ENCODE measurements around the gene CACNA1E.

CACNA1E gene

GRCh38 chr1:181483285-181484195, at the start of gene CACNA1E:
TSS of gene CACNA1E (plus strand) at chr1:181483517. CDS start at chr1:181483745, 228 bp downstream.
- DNase-seq (ENCODE audit: low read depth in 1 of 2, low spot score in 1 of 2), result no peak

GRCh38 chr1:181433931-181434330, 49.4 kb upstream of the CACNA1E start:
- no peak for DNase-seq (ENCODE audit: low read depth in 1 of 2, low spot score in 1 of 2)

- DNase-seq (ENCODE audit: low read depth in 1 of 2, low spot score in 1 of 2), result no peak
Observed at GRCh38 chr1:181438013-181438412, 45.3 kb upstream of the CACNA1E start.

GRCh38 chr1:181440510-181440909, 42.8 kb upstream of the CACNA1E start:
- no peak for DNase-seq (ENCODE audit: low read depth in 1 of 2, low spot score in 1 of 2)

- DNase-seq (ENCODE audit: low read depth in 1 of 2, low spot score in 1 of 2), result no peak
Observed at GRCh38 chr1:181442181-181442525, 41.2 kb upstream of the CACNA1E start.

GRCh38 chr1:181443231-181443853, 40.0 kb upstream of the CACNA1E start:
- no peak for DNase-seq (ENCODE audit: low read depth in 1 of 2, low spot score in 1 of 2)

GRCh38 chr1:181445436-181445835, 37.9 kb upstream of the CACNA1E start:
- no peak for DNase-seq (ENCODE audit: low read depth in 1 of 2, low spot score in 1 of 2)

GRCh38 chr1:181448461-181448860, 34.9 kb upstream of the CACNA1E start:
- no peak for DNase-seq (ENCODE audit: low read depth in 1 of 2, low spot score in 1 of 2)

- DNase-seq (ENCODE audit: low read depth in 1 of 2, low spot score in 1 of 2), result no peak
Observed at GRCh38 chr1:181451661-181452230, 31.6 kb upstream of the CACNA1E start.

- DNase-seq (ENCODE audit: low read depth in 1 of 2, low spot score in 1 of 2), result no peak
Observed at GRCh38 chr1:181452746-181453145, 30.6 kb upstream of the CACNA1E start.

GRCh38 chr1:181453541-181454201, 29.6 kb upstream of the CACNA1E start:
- no peak for DNase-seq (ENCODE audit: low read depth in 1 of 2, low spot score in 1 of 2)

GRCh38 chr1:181456551-181456950, 26.8 kb upstream of the CACNA1E start:
- DNase-seq (ENCODE audit: low read depth in 1 of 2, low spot score in 1 of 2), result no peak

- DNase-seq (ENCODE audit: low read depth in 1 of 2, low spot score in 1 of 2), result no peak
Observed at GRCh38 chr1:181458419-181458818, 24.9 kb upstream of the CACNA1E start.

GRCh38 chr1:181459067-181459466, 24.2 kb upstream of the CACNA1E start:
- DNase-seq (ENCODE audit: low read depth in 1 of 2, low spot score in 1 of 2), result no peak

- DNase-seq (ENCODE audit: low read depth in 1 of 2, low spot score in 1 of 2), result no peak
Observed at GRCh38 chr1:181469829-181470228, 13.5 kb upstream of the CACNA1E start.

- DNase-seq (ENCODE audit: low read depth in 1 of 2, low spot score in 1 of 2), result no peak
Observed at GRCh38 chr1:181475580-181475979, 7.7 kb upstream of the CACNA1E start.

- no peak for DNase-seq (ENCODE audit: low read depth in 1 of 2, low spot score in 1 of 2)
Observed at GRCh38 chr1:181476581-181476980, 6.7 kb upstream of the CACNA1E start.

GRCh38 chr1:181478306-181478705, 5.0 kb upstream of the CACNA1E start:
- DNase-seq (ENCODE audit: low read depth in 1 of 2, low spot score in 1 of 2), result no peak

GRCh38 chr1:181479137-181479745, 4.1 kb upstream of the CACNA1E start:
- DNase-seq (ENCODE audit: low read depth in 1 of 2, low spot score in 1 of 2), result no peak

GRCh38 chr1:181482001-181482430, 1.3 kb upstream of the CACNA1E start:
- no peak for DNase-seq (ENCODE audit: low read depth in 1 of 2, low spot score in 1 of 2)
